Tibial artery (tissue), 4 donors: ENCODE data around the gene FFAR3.

Source experiments
- DNase-seq, 2 donors: peaks; one replicate each; pipeline ENCODE4 v3.0.0-alpha.2; 2019
- H3K27ac ChIP-seq, 2 donors: fragments of 200-600 bp; sonication (generic) in 1 of 2; 1 replicate in 1 of 2; 2 replicates in 1 of 2; pipeline ENCODE4 v1.5.1; 2018 to 2019; ENCODE audit warnings: mild to moderate bottlenecking in 1 of 2
- H3K27me3 ChIP-seq, 2 donors: fragments of 200-600 bp; sonication (generic) in 1 of 2; one replicate each; pipeline versions ENCODE4 v1.5.1 to v1.6.0; 2016 to 2019
- H3K36me3 ChIP-seq, 3 donors: fragments of 200-600 bp; sonication (generic) in 2 of 3; one replicate each; pipeline ENCODE4 v1.5.1; 2016 to 2019; ENCODE audit warnings: mild to moderate bottlenecking in 2 of 3
- H3K4me1 ChIP-seq, 4 donors: fragments of 200-600 bp; sonication (generic) in 2 of 4; 1 replicate in 3 of 4; 2 replicates in 1 of 4; pipeline ENCODE4 v1.5.1; 2016 to 2019
- H3K4me3 ChIP-seq, 2 donors: fragments of 200-600 bp; sonication (generic) in 1 of 2; 1 replicate in 1 of 2; 2 replicates in 1 of 2; pipeline ENCODE4 v1.5.1; 2018 to 2019; ENCODE audit warnings: mild to moderate bottlenecking in 2 of 2
- H3K9me3 ChIP-seq, 3 donors: fragments of 200-600 bp; sonication (generic) in 1 of 3; one replicate each; pipeline ENCODE4 v1.5.1; 2016 to 2019
- CTCF ChIP-seq, 2 experiments: fragments of 200-600 bp in 1 of 2; fragments of 450-650 bp in 1 of 2; IDR thresholded peaks; one replicate each; pipeline ENCODE4 v1.5.1; 2017 to 2019; ENCODE audit warnings: antibody characterized with exemption in 2 of 2, mild to moderate bottlenecking in 1 of 2, moderate library complexity in 1 of 2
- intact Hi-C: fragments of 100-400 bp; cut with DNase I; formaldehyde crosslinking; loops from one replicate; pipeline ENCODE4 v1.15.0; 2023; ENCODE audit warnings: low total_unique reads

The FFAR3 gene

GRCh38 chr19:35316560-35316959, 41.7 kb upstream of the FFAR3 start:
- Histone ChIP-seq H3K27me3 (peaks cover 0 to 28% of the 10 kb centered on the region in 2 donors), H3K36me3 (no peaks in the 10 kb centered on the region), H3K27ac (no peak overlapping the region), H3K4me3 (no peak overlapping the region), H3K4me1 (no peaks in the 10 kb centered on the region), H3K9me3 (no peaks in the 10 kb centered on the region)
- no peak for TF ChIP-seq CTCF (IDR thresholded peaks at IDR 0.05)
- DNase-seq: no peak
- intact Hi-C loops: no loop called here

- intact Hi-C loops: no loop called here
- Histone ChIP-seq H3K4me3 (no peak overlapping the region), H3K36me3 (no peaks in the 10 kb centered on the region), H3K9me3 (peaks cover 0 to 4% (median 0%) of the 10 kb centered on the region in 3 donors), H3K27ac (no peak overlapping the region), H3K4me1 (no peaks in the 10 kb centered on the region), H3K27me3 (peaks cover 0 to 19% of the 10 kb centered on the region in 2 donors)
- no peak for TF ChIP-seq CTCF (IDR thresholded peaks at IDR 0.05)
- peak in 1 of 2 donors; percentile 44 for DNase-seq
Measured at GRCh38 chr19:35317464-35318043, 40.7 kb upstream of the FFAR3 start.

- Histone ChIP-seq H3K27me3 (peaks cover 0 to 11% of the 10 kb centered on the region in 2 donors), H3K4me1 (no peaks in the 10 kb centered on the region), H3K36me3 (no peaks in the 10 kb centered on the region), H3K9me3 (peaks cover 0 to 4% (median 0%) of the 10 kb centered on the region in 3 donors), H3K27ac (peak overlapping the region in 1 of 2 donors; percentile 4), H3K4me3 (no peak overlapping the region)
- intact Hi-C loops: no loop called here
- no peak for TF ChIP-seq CTCF (IDR thresholded peaks at IDR 0.05)
- DNase-seq: peak; percentile 62 to 77
Measured at GRCh38 chr19:35318679-35319448, 39.4 kb upstream of the FFAR3 start.

GRCh38 chr19:35320065-35320713, 38.1 kb upstream of the FFAR3 start:
- no peak overlapping the region for H3K27ac ChIP-seq
- peaks cover 0 to 4% (median 0%) of the 10 kb centered on the region in 3 donors for H3K9me3 ChIP-seq
- no peak overlapping the region for H3K4me3 ChIP-seq
- no peak for DNase-seq
- H3K4me1 ChIP-seq: no peaks in the 10 kb centered on the region
- intact Hi-C loops: no loop called here
- H3K27me3 ChIP-seq: peaks cover 0 to 10% of the 10 kb centered on the region in 2 donors
- no peak for TF ChIP-seq CTCF (IDR thresholded peaks at IDR 0.05)
- no peaks in the 10 kb centered on the region for H3K36me3 ChIP-seq

GRCh38 chr19:35321291-35321690, 37.0 kb upstream of the FFAR3 start:
- Histone ChIP-seq H3K27ac (no peak overlapping the region), H3K4me1 (no peaks in the 10 kb centered on the region), H3K36me3 (no peaks in the 10 kb centered on the region), H3K27me3 (peaks cover 0 to 7% of the 10 kb centered on the region in 2 donors), H3K9me3 (peaks cover 0 to 4% (median 0%) of the 10 kb centered on the region in 3 donors), H3K4me3 (no peak overlapping the region)
- no peak for TF ChIP-seq CTCF (IDR thresholded peaks at IDR 0.05)
- intact Hi-C loops: no loop called here
- DNase-seq: no peak
